ENCODE data around the gene POLR3H. TPM values are rescaled to one million over a fixed set of nuclear protein-coding genes. Genes with fewer than 3 reads are reported as not detected.

The POLR3H gene
- total RNA-seq, 1 donor from 2014 or later: 44.5 TPM

DNA sequence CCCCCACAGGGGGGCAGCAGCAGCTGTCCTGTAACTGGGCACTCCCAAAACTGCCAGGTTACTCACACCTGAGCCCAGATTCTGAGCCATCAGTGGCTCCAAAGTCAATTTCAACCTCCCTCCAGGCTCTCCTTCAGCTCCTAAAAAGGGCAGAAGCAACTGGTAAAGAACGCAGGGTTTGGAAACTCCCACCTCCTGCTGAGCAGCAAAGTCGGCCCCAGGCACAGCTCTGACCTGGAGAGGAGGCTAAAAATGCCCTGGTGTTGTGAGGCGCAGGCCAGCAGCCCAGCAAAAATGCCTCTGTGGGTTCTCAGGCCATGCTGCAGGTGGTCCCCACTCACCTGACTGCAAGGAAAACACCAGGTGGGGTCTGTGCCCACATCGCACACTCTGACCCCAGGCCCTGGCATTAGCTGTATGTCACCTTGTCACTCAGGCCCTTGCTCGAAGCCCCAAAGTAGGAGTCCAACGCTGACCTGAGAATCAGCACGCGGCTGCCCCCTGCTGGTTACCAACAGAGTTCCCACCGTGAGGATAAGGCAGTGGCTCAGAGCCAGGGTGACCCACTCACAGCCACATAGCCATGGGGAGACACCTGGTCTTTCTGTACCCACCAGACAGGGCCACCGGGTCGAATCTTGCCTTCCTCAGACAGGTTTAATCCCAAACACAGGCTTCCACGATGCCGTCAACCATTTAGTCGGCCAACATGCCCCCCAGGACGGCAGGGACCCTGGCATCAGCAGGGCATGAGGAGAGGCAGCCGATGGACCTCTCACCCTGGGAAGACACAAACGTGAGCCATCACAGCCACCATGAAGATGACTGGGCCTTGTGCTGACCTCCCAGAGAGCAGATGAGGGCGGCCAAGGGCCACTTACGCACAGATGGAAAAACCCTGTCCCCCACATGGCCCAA, 11.1 kb downstream of the POLR3H start:
- Histone ChIP-seq H3K27me3 (ENCODE audit: insufficient read depth, low read length) (no peaks in the 10 kb centered on the region), H3K4me1 (ENCODE audit: insufficient read depth, low read length) (no peaks in the 10 kb centered on the region), H3K4me3 (ENCODE audit: insufficient read depth, low read depth, low read length) (no peak overlapping the region), H3K36me3 (ENCODE audit: insufficient read depth, low read length) (peaks cover 7% of the 10 kb centered on the region), H4K20me1 (ENCODE audit: insufficient read depth, low read length) (peaks cover 72% of the 10 kb centered on the region), H3K79me2 (ENCODE audit: insufficient read depth, low read length) (peaks cover 53% of the 10 kb centered on the region), H3K9ac (ENCODE audit: low read length) (no peak overlapping the region), H3K4me2 (ENCODE audit: low read length) (no peak overlapping the region), H3K27ac (ENCODE audit: low read depth, low read length) (no peak overlapping the region), H3K9me3 (ENCODE audit: insufficient read depth, low read depth, low read length) (no peaks in the 10 kb centered on the region), H2AFZ (ENCODE audit: low read depth, low read length) (no peak overlapping the region)
- Mint-ChIP-seq H3K4me3 (ENCODE audit: unreplicated experiment) (no peak overlapping the region), H3K9me3 (ENCODE audit: unreplicated experiment) (no peaks in the 10 kb centered on the region), H3K36me3 (ENCODE audit: low read depth, unreplicated experiment) (peaks cover 19% of the 10 kb centered on the region), H3K27ac (ENCODE audit: unreplicated experiment) (no peak overlapping the region), H3K27me3 (ENCODE audit: low read depth, unreplicated experiment) (no peaks in the 10 kb centered on the region), H3K4me1 (ENCODE audit: low read depth, unreplicated experiment) (no peaks in the 10 kb centered on the region)
- FAIRE-seq: no peak
- TF ChIP-seq, protein P1, sequence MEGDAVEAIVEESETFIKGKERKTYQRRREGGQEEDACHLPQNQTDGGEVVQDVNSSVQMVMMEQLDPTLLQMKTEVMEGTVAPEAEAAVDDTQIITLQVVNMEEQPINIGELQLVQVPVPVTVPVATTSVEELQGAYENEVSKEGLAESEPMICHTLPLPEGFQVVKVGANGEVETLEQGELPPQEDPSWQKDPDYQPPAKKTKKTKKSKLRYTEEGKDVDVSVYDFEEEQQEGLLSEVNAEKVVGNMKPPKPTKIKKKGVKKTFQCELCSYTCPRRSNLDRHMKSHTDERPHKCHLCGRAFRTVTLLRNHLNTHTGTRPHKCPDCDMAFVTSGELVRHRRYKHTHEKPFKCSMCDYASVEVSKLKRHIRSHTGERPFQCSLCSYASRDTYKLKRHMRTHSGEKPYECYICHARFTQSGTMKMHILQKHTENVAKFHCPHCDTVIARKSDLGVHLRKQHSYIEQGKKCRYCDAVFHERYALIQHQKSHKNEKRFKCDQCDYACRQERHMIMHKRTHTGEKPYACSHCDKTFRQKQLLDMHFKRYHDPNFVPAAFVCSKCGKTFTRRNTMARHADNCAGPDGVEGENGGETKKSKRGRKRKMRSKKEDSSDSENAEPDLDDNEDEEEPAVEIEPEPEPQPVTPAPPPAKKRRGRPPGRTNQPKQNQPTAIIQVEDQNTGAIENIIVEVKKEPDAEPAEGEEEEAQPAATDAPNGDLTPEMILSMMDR (IDR thresholded peaks at IDR 0.05; ENCODE audit: insufficient read depth, low read depth, low read length): peak; percentile 68
- no peak for TF ChIP-seq EZH2 (IDR thresholded peaks at IDR 0.05; ENCODE audit: insufficient read depth, low read length)
- DNase-seq (ENCODE audit: low read depth): no peak

DNA sequence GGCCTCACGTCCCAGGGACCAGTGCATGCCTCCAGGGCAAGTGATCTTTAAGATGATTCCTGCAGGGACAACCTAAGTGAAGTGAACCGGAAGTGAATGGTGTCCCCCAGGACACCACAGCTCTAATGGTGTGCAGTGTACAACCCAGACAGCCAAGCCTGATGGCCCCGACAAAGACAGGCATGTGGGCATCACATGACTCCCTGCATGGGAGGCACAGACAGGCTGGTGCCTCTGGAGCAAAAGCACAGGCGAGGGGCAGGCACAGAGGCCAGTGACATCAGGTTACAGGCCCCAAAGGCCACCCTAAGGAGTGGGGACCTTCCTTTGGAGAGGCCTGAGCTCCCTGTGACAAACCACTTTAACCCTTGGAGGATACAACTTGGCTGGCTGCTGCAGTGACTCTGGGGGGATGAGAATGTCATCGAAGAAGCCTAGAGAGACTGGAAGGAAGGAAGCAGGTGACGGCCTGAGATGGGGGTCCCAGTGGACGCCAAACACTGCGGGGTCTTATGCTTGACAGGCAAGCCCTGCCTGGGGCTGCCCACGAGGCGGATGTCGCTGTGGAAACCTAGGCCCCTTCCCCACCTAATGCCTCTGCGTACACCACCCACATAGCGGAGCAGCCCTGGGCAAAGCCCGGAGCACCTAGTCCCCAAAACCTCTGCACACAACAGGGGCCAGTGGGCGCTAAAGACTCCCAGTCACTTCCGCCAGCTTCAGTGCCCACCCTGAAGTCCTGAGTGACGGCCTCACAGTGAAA, 12.4 kb downstream of the POLR3H start:
- H3K36me3 ChIP-seq (ENCODE audit: insufficient read depth, low read length): peaks cover 14% of the 10 kb centered on the region
- H3K27ac ChIP-seq (ENCODE audit: low read depth, low read length): no peak overlapping the region
- no peak for DNase-seq (ENCODE audit: low read depth)
- H3K27me3 Mint-ChIP-seq (ENCODE audit: low read depth, unreplicated experiment): no peaks in the 10 kb centered on the region
- H3K9me3 Mint-ChIP-seq (ENCODE audit: unreplicated experiment): no peaks in the 10 kb centered on the region
- H3K27ac Mint-ChIP-seq (ENCODE audit: unreplicated experiment): no peak overlapping the region
- no peak for FAIRE-seq
- H3K9me3 ChIP-seq (ENCODE audit: insufficient read depth, low read depth, low read length): no peaks in the 10 kb centered on the region
- no peak overlapping the region for H2AFZ ChIP-seq (ENCODE audit: low read depth, low read length)
- peaks cover 76% of the 10 kb centered on the region for H4K20me1 ChIP-seq (ENCODE audit: insufficient read depth, low read length)
- H3K27me3 ChIP-seq (ENCODE audit: insufficient read depth, low read length): no peaks in the 10 kb centered on the region
- no peaks in the 10 kb centered on the region for H3K4me1 Mint-ChIP-seq (ENCODE audit: low read depth, unreplicated experiment)
- H3K9ac ChIP-seq (ENCODE audit: low read length): no peak overlapping the region
- no peaks in the 10 kb centered on the region for H3K4me1 ChIP-seq (ENCODE audit: insufficient read depth, low read length)
- H3K79me2 ChIP-seq (ENCODE audit: insufficient read depth, low read length): peaks cover 46% of the 10 kb centered on the region
- H3K4me3 Mint-ChIP-seq (ENCODE audit: unreplicated experiment): peak overlapping the region; percentile 40
- H3K4me3 ChIP-seq (ENCODE audit: insufficient read depth, low read depth, low read length): no peak overlapping the region
- no peak overlapping the region for H3K4me2 ChIP-seq (ENCODE audit: low read length)
- peaks cover 19% of the 10 kb centered on the region for H3K36me3 Mint-ChIP-seq (ENCODE audit: low read depth, unreplicated experiment)
- no peak for TF ChIP-seq EZH2 (IDR thresholded peaks at IDR 0.05; ENCODE audit: insufficient read depth, low read length)
- TF ChIP-seq, protein P1 (IDR thresholded peaks at IDR 0.05; ENCODE audit: insufficient read depth, low read depth, low read length): no peak

Data from astrocyte (in vitro differentiated cells and primary cell).